Effector CD8-positive, alpha-beta T cell (primary cell): ENCODE data around the gene THAP9.
"Not testable (repeated sequence)": the region's sequence is repeated elsewhere in the genome, so short reads cannot be mapped to it uniquely, and the experiment has no call there.

Source experiments
- DNase-seq: peaks from one replicate; lab custom pipeline; 2025; lab: John Stamatoyannopoulos, UW
- total RNA-seq, 4 experiments: gene quantifications; one replicate each; lab custom pipeline; 2026; lab: John Stamatoyannopoulos, UW

The THAP9 gene, protein sequence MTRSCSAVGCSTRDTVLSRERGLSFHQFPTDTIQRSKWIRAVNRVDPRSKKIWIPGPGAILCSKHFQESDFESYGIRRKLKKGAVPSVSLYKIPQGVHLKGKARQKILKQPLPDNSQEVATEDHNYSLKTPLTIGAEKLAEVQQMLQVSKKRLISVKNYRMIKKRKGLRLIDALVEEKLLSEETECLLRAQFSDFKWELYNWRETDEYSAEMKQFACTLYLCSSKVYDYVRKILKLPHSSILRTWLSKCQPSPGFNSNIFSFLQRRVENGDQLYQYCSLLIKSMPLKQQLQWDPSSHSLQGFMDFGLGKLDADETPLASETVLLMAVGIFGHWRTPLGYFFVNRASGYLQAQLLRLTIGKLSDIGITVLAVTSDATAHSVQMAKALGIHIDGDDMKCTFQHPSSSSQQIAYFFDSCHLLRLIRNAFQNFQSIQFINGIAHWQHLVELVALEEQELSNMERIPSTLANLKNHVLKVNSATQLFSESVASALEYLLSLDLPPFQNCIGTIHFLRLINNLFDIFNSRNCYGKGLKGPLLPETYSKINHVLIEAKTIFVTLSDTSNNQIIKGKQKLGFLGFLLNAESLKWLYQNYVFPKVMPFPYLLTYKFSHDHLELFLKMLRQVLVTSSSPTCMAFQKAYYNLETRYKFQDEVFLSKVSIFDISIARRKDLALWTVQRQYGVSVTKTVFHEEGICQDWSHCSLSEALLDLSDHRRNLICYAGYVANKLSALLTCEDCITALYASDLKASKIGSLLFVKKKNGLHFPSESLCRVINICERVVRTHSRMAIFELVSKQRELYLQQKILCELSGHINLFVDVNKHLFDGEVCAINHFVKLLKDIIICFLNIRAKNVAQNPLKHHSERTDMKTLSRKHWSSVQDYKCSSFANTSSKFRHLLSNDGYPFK
- 3.1 to 7.1 (median 5.6) reads per million in 4 experiments for total RNA-seq

DNA sequence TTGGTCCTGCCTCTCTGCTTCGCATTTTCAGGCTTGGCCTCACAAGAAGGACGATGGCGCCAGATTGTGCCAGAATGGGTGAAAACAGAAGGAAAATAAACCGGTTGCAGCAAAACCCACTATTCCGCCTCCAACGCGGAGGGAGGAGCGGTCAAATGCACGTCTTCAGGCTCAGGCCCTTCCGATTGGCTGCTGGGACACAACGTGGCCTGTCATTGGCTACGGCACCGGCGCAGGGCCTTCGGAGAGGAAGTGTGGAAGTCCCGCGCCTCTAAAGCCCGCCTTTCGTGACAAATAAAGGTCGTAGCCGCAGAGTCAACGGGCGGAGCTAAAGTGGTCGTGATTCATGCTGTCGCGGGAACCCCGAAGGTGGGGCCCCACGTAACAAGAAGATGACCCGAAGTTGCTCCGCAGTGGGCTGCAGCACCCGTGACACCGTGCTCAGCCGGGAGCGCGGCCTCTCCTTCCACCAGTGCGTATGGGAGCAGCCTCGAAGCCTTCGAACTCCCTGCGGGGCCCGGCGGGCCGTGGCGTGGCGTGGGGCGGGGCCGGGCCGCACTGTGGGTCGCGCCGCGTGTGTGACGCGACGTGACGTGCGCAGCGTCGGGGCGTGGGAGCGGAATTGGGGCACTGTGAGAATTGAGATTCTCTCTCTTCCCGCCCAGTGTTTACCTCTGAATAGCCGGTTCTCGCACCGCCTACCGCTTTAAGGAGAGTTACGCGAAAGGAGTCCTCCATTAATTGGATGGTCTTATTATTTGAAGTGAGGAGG is at the start of gene THAP9:
Gene THAP9 (plus strand): TSS at position 325 of the 772 bp plus-strand sequence. CDS start 68 bp downstream, at position 393.
- peak; percentile 97 for DNase-seq

DNA sequence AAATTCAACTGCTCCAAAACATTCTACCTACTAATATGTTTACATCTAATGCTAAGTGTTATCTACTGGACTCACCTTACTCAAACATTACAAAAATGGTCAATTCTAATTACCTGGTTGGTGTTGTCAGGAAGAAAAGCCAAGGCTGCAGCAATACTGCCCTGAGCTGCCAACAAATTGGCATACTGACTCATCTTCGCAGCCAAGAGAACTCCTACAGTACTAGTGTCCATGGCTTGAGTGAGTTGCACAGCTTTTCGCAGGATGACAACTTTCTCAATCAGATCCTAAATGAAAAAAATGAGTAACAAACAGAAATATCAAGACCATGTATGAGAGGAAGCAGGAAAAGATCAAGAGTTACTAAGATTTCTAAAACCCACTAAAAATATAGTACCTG is 49.2 kb upstream of the THAP9 start:
- DNase-seq: no peak

DNA sequence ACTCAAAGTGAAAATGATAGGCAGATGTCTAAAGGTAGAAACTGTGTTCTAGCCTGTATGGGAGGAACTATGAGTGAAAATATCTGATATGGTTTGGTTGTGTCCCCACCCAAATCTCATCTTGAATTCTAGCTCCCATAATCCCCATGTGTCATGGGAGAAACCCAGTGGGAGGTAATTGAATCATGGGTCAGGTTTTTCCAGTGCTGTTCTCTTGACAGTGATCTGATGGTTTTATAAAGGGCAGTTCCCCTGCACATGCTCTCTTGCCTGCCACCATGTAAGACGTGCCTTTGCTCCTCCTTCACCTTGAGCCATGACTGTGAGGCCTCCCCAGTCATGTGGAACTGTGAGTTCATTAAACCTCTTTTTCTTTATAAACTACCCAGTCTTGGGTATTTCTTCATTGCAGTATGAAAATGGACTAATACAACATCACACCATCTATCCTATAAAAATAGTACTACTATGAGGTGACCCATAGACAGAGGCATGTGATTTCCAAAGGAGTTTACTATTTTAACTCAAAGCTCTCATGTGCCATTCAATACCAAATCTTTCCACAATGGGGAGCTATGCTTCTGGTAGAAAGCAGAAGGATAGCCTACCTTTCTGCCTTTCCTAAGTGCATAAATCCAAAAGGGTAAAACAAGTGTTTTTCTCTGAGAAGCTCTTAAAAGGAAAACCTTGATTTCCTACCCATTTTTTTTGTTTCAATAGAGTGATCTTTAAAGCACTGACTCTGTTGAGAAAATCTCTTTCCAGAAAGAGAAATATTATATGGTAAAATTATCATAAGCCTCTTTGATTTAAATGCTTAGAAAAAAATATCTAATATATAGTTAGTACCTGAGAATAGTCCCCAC is 48.4 kb upstream of the THAP9 start:
- no peak for DNase-seq

DNA sequence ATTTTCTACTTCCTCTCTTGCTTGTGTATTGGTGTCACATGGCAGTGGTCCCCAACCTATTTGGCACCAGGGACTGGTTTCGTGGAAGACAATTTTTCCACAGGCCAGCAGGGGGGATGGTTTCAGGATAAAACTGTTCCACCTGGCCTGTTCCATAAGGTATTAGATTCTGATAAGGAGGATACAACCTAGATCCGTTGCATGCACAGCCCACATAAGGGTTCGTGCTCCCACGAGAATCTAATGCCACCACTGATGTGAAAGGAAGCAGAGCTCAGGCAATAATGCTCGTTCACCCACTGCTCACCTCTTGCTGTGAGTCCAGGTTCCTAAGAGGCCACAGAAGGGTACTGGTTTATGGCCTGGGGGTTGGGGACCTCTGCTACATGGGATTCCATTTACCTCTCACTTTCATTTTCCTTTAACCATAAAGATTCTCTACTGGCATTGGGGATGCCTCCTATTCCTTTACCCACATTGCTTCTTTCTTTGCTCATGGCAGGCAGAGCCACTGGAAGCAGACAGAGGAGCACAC is 47.7 kb upstream of the THAP9 start:
- DNase-seq: no peak

DNA sequence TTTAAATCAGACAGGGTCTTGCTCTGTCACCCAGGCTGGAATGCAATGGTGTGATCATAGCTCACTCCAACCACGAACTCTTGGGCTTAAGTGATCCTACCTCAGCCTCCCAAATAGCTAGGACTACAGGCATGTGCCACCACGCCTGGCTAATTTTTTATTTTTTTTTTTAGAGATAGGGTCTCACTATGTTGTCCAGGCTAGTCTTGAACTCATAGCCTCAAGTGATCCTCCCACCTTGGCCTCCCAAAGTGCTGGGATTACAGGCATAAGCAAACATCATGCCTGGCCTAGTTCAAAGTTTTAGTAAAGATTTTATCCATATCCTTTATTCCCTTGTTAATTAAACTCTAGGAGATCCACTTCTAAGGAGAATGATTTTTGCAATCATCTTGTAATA is 40.0 kb upstream of the THAP9 start:
- not testable (repeated sequence) for DNase-seq

DNA sequence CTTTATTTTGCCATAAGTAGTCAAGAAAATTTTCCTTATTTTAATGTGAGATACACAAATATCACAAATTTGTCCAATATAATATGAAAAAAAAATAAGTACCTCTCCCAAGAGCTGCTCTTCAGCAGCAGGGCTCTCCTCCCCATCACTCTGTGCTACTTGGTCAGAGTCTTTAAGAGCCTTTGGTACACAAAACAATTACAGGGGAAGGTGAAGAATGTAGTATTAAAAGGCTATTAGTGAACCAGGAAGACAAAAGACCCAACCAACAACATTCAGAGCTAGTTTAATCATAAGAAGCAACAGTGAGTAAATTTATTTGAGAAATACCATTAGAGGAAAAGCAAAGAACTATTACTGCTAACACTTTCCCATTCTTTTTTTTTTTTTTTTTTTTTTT is 39.0 kb upstream of the THAP9 start:
- no peak for DNase-seq

DNA sequence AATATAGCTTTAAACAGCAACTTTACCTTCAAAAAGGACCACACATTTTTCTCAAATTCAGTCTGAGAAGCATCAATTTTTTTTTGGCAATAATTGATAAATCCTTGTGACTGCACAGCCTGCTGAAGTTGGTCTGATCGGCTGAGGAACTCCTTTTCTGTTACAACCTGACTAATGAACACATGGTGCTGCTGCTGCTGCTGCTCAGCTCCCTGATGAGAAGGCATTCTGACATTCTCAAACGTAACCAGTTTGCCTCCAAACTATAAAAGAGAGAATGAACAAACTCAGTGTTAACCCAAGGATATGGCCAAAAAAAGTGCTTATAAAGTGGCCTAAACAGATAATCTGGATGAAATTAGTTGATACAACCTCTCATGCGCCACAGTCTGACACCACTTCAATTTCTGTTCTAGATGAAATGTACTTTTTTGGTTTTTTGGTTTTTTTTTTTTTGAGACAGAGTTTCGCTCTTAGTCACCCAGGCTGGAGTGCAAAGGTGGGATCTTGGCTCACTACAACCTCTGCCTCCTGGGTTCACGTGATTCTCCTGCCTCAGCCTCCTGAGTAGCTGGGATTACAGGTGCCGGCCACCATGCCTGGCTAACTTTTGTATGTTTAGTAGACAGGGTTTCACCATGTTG is 36.1 kb upstream of the THAP9 start:
- DNase-seq: no peak

DNA sequence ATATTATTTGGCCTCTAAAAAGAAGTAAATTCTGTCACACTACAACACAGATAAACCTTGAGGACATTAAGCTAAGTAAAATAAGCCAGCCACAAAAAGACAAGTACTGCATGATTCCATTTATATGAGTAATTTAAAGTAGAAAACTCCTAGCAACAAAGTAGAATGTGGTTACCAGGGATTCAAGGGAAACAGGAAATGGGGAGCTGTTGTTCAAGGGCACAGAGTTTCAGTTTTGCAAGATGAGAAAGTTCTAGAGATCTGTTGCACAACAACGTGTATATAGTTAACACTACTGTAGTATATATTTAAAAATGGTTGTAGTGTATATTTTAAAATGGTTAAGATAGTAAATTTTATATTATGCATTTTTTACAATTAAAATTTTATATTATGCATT is 34.9 kb upstream of the THAP9 start:
- no peak for DNase-seq

DNA sequence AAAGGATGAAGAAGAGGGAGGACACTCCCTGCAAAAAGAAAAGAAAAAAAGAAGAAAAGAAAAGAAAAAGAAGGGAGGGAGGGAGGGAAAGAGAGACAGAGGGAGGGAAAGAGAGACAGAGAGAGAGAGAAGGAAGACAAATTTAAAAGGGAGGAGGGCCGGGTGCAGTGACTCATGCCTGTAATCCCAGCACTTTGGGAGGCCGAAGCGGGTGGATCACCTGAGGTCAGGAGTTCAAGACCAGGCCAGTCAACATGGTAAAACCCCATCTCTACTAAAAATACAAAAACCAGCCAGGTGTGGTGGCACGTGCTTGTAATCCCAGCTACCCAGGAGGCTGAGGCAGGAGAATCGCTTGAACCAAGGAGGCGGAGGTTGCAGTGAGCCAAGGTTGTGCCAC is 34.5 kb upstream of the THAP9 start:
- not testable (repeated sequence) for DNase-seq

DNA sequence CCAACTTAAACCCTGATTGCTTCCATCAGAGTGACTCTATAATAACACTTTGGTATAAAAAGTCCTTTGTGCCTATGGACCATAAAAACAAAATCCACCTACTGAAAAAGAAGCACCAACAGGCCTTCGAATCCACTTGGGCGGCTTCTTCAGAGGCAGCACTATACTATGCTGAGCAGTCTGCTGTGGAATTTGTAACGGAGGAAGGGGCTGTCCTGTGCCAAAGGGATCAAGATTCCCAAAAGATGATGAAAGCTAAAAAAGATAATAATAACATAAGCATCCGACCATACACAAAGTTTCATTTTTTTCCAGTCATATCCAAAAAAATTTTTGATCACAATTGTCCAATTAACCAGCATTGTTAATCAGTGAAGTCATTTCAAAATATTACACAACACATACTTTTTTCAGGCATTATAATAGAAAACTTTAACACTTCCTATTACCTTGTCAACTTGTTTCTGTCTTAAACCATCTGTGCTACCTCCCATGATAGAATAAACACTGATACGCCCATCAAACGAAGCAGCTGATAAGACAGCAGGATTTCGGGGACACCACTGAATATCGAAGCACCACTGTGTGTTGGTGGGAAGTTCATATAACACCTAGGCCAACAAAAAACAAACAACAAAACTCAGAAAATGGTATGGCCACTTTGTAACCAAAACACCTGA is 33.7 kb upstream of the THAP9 start:
- DNase-seq: no peak

DNA sequence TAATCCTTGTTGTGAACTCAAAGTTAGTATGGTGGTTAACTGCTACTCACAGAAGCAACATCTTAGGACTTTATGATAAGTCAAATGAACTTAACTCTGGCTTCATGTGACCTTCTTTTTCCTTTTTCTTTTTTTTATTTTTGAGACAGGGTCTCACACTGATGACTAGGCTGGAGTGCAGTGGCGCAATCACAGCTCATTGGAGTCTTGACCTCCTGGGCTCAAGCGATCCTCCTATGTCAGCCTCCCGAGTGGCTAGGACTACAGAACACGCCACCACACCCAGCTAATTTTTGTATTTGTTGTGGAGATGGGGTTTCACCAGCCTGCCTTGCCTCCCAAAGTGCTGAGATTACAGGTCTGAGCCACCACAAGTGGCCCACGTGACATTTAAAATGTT is 32.0 kb upstream of the THAP9 start:
- no peak for DNase-seq

DNA sequence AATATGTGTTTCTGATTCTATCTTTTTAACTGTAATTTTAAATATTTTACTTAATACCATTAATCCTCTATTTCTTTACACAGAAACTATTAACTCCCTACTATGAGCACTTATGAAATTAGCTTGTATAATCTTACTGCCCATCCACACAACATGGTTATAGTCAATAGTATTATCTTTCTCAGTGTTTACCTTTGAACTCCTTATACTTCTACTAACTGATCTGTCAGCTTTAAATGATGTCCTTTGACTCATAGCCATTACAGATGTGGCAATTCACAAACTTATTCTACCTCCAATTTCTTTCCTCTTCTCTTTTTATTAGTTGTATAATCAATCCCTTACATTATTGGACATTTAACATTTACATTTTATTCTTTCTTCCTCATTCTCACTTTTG is 15.1 kb upstream of the THAP9 start:
- no peak for DNase-seq

DNA sequence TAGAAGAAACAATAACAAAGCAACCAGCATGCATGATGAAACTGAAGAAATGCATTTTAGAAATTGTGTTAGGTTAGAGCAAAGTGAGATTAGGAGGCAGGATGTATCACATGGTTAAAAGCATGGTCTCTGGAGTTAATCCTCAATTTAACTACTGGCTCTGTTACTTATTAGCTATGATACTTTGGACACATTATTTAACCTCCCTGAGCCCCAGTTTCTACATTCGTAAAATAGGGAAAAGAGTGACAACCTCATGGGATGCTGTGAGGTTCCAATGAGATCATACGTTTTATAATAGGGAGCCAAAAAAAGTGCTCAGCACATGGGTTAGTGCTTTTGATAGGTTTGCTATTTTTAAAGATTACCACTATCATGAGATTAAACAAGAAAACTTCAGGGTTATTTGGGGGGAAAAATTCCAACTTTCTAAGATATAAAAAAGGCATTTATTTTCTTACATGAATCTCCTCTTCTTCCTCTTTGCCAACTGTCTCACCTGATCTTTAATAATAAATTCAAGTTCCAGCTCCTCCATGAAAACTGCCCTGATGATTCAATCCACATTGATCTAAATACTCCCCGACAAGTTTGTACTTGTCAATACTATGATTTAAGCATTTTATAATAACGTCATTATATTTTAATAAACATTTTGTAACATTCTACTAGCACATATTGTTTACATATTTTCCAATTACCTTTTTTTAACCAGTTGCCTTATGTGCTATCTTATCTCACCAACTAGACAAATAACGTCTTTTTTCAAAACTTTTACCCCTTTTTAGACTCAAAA is 14.2 kb upstream of the THAP9 start:
- no peak for DNase-seq

DNA sequence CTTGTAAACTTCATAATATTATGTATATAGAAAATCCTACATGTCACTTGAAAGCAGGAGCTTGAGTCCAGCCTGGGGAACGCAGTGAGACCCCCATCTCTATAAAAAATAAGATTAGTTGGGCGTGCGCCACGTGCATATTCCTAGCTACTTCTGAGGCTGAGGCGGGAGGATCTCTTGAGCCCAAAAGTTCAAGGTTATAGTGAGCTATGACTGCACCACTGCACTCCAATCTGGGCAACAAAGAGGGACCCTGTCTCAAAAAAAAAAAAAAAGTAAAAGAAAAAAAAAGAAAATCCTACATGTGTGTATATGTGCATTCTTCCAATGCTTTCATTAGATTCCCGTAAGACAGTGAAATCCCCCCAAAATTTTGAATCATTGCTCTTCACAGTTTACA is 11.2 kb upstream of the THAP9 start:
- DNase-seq: no peak

DNA sequence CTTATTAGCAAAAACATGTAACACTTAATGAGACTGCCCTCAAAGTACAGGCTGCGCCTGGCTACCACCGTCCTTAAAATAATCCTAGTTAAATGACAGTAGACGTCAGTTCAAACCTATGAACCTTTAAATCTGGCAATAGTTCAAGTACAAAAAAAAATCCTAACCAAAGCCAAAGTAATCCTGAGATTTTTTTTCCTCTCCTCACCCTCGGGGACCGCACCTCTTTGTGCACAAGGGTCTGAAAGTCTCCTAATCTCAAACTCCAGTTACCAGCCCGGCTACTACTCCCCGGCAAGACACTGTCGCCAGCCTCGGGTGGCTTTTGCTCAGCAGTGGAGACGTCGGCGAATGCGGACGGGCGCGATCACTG is 10.0 kb upstream of the THAP9 start:
- DNase-seq: no peak

DNA sequence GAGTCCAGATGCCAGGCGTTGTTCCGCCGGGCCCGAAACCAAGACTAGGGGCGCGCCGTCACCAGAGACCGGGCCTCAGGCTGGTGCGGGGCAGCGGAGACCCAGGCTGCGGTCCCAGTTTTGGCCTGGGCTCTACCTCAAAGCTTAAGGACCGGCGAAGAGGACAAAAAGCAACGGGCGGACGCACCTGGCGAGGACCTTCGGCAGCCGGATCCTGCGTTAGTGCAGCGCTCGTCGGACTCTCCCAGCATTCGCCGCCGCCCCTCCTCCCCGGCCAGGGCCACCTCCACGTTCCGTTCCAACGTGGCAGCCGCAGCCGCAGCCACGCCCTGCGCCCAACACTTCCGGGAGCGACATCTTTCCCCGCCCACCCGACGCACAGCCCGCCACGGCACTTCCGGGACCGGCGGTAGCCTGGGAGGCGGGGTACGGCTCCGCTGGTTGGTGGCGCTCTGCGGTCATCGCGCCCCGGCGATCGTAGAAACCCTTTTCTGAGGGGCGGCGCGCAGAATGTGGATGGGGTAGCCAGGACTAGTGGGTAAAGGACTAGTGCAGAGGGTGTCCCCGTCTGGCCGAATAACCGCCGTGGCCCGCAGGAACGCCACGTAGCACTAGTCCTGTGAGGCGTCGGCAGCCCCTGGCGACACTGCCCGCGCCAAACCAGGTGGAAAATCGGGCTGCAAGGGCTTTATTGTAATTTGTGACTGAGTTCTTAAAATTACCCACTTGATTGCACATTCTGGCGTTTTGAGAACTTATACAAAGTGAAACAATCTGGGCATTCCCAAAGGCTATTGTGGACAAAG is 9.4 kb upstream of the THAP9 start, which contains the start of gene SEC31A:
Gene SEC31A (minus strand): TSS at position 253 of the 806 bp plus-strand sequence. CDS start 9,217 bp downstream, outside the sequence.
- peak; percentile 91 for DNase-seq

DNA sequence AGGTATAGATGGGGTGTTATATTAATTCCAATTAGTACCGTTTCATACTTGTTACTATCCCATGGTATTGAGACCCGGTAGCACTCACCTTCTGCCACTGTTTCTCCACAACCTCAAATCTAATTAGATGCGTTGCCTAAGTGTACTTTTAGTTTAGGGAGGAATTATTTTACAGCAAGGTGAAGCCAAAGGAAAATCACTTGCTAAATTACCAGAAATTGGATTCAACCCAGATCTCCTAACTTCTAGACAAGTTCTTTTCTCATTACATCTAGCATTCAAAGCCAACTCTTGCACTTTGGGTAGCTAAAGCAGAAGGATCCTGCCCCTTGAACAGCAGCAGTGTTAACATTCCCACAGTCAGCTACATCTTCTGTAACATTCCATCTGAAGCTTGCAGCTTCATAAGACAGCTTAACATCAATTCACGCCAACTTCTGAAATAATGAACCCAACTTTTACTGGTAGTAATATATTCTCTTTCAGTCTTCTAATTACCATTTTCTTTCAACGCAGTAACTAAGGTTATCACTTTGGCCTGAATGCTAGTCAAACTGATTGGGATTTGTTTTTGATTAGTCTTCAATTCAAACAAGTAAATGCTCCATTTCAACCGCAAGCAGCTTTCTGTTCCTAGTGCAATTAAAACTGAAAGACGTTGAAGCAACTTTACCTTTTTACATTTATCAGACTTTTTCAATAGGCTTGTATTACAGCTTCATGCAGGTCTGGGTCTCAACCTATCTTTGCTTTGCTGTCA is 8.6 kb upstream of the THAP9 start:
- DNase-seq: no peak
